ENCODE measurements around the gene SRM. TPM values are rescaled to one million over a fixed set of nuclear protein-coding genes. Genes with fewer than 3 reads are reported as not detected.
"Not testable (repeated sequence)": the region's sequence is repeated elsewhere in the genome, so short reads cannot be mapped to it uniquely, and the experiment has no call there.

Gene SRM
- total RNA-seq, 4 donors from 2014 or later, result 21.7 to 79.8 (median 40.6) TPM

DNA sequence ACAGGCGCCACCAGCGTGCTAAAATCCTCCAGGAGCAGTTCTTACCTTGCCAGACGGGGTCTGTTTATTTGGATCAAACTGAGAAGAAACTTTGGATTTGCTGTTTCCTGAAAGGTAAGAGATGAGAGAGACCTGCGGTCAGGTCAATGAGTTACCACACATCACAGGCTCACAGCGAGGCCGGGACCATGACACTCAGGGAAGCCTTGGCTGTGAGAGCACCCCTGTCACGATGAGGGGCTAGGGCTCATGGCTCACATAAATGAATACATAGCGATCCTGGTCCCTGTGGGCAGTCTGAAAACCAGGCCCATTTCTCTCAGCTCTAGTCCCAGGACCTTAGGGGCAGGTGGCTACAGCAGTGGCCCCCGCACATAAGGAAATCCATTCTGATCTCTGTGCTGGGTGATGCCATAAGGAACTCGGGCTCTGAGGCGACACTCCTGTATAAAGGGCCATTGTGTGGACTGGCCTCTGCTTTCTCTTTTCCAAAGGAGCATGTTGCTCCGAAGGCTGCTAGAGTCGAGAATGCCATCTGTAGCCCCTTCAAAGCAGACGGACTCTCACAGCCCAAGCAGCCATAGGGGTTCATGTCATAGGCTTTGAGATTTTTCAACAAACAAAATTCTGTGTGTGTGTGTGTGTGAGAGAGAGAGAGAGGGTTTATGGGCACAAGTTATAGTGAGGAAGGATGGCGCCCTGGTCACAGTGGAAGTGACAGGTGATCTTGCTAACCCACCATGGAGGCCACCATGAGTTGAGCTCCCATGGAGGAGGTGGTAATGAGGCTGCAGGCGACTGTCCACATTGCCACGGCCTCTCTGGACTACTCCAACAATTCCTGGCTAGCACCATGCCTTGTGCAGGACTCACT, 9.0 kb upstream of the SRM start:
- Histone ChIP-seq H3K36me3 (peaks cover 32 to 100% (median 66%) of the 10 kb centered on the region in 3 donors), H3K27me3 (no peaks in the 10 kb centered on the region), H3K4me1 (peaks cover 0 to 17% (median 0%) of the 10 kb centered on the region in 3 donors), H3K4me3 (no peak overlapping the region), H3K9me3 (no peaks in the 10 kb centered on the region), H3K27ac (no peak overlapping the region)
- no peak for DNase-seq
- intact Hi-C loops (cut with DNase I), result no loop called here
- WGBS, 2 donors, result 79 to 91% methylated on average over 10 to 11 of the region's 17 CpGs
- TF ChIP-seq POLR2A (IDR thresholded peaks at IDR 0.05), result no peak
- TF ChIP-seq, protein P1, sequence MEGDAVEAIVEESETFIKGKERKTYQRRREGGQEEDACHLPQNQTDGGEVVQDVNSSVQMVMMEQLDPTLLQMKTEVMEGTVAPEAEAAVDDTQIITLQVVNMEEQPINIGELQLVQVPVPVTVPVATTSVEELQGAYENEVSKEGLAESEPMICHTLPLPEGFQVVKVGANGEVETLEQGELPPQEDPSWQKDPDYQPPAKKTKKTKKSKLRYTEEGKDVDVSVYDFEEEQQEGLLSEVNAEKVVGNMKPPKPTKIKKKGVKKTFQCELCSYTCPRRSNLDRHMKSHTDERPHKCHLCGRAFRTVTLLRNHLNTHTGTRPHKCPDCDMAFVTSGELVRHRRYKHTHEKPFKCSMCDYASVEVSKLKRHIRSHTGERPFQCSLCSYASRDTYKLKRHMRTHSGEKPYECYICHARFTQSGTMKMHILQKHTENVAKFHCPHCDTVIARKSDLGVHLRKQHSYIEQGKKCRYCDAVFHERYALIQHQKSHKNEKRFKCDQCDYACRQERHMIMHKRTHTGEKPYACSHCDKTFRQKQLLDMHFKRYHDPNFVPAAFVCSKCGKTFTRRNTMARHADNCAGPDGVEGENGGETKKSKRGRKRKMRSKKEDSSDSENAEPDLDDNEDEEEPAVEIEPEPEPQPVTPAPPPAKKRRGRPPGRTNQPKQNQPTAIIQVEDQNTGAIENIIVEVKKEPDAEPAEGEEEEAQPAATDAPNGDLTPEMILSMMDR (IDR thresholded peaks at IDR 0.05), result no peak

DNA sequence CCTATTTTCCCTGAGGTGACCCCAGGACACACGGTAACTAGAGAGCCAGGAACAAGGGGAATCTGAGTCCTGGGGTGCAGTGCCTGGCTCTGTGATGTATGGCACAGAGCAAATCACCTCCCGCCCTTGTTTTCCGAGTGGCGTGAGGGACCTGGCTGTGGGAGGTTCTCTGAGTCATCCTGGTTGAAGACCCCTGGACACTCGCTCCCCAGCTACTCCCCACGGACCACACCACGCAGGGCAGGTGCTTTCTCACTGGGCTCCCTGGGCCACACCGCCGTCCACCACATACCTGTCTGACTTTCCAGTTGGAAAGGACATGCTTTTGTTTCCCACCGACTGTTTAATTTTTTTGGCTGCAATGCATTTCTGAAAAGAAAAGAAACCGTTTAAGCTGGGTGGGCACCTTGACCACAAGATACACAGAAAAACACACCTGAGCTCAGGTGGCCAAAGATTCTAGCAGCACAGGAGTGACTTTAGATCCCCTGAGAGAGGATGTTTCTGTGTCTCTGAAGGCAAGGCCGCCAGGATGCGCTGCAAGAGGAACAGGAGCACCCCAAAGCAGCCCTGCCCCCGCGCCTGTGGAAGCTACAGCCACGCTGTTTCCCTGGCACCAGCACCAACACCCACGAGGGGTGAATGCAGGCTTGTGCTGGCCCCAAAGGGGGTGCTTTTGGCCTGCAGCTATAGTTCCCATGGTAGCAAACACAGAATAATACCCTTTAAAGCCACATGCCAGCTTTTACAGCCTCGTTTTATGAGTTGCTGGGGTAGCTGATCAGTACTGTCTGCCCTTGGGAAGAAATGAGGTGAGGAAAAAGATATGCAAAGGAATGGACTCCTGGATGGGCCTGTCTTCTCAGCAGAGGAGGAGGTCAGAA, 8.1 kb upstream of the SRM start:
- Histone ChIP-seq H3K27ac (no peak overlapping the region), H3K9me3 (no peaks in the 10 kb centered on the region), H3K4me1 (peaks cover 0 to 17% (median 0%) of the 10 kb centered on the region in 3 donors), H3K27me3 (no peaks in the 10 kb centered on the region), H3K4me3 (no peak overlapping the region), H3K36me3 (peaks cover 28 to 100% (median 59%) of the 10 kb centered on the region in 3 donors)
- 74 to 91% methylated on average over 14 to 15 of the region's 18 CpGs for WGBS, 2 donors
- intact Hi-C loops (cut with DNase I), result no loop called here
- TF ChIP-seq, protein P1 (IDR thresholded peaks at IDR 0.05), result no peak
- TF ChIP-seq POLR2A (IDR thresholded peaks at IDR 0.05), result no peak
- no peak for DNase-seq

DNA sequence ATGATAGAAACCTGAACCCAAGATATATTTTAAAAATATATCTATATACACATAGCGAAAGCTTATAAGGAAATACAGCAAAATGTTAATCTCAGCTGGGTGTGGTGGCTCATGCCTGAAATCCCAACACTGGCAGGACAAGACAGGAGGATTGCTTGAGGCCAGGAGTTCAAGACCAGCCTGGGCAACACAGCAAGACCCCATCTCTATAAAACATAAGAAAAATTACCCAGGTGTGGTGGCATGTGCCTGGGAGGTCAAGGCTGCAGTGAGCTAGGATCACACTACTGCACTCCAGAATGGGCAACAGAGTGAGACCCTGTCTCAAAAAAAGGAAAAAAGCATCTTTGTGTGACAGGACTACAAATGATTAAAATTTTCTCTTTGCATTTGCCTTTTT, 6.0 kb upstream of the SRM start:
- no peak overlapping the region for H3K4me3 ChIP-seq
- H3K27me3 ChIP-seq, result no peaks in the 10 kb centered on the region
- no peak for DNase-seq
- H3K9me3 ChIP-seq, result no peaks in the 10 kb centered on the region
- H3K4me1 ChIP-seq, result peaks cover 4 to 12% (median 4%) of the 10 kb centered on the region in 3 donors
- H3K27ac ChIP-seq, result no peak overlapping the region
- H3K36me3 ChIP-seq, result peaks cover 28 to 82% (median 43%) of the 10 kb centered on the region in 3 donors
- 80 to 95% methylated on average over 1 of the region's 1 CpG for WGBS, 2 donors
- no peak for TF ChIP-seq POLR2A (IDR thresholded peaks at IDR 0.05)
- TF ChIP-seq, protein P1 (IDR thresholded peaks at IDR 0.05), result no peak
- intact Hi-C loops (cut with DNase I), result no loop called here

DNA sequence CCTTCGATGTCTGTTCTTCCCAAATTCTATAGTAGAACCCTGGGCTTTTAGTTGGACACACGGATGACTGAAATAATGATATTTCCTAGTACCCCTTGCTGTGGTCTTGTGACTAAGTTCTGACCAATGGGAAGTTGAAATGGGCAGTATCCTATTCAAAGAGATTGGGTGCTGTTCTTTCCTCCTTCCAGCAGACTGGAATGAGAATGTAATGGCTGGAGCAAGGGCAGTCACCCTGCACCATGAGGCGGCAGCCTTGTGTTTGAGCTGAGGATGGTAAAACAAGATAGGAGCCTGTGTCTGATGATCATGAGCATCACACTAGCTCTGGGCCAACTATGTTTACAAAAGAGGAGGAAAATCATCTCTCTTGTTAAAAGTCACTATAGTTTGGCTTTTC, 5.1 kb upstream of the SRM start:
- Histone ChIP-seq H3K27ac (no peak overlapping the region), H3K4me3 (no peak overlapping the region), H3K9me3 (no peaks in the 10 kb centered on the region), H3K4me1 (peaks cover 4 to 17% (median 5%) of the 10 kb centered on the region in 3 donors), H3K27me3 (no peaks in the 10 kb centered on the region), H3K36me3 (peaks cover 28 to 73% (median 38%) of the 10 kb centered on the region in 3 donors)
- intact Hi-C loops (cut with DNase I), result no loop called here
- DNase-seq, result no peak
- no peak for TF ChIP-seq POLR2A (IDR thresholded peaks at IDR 0.05)
- TF ChIP-seq, protein P1 (IDR thresholded peaks at IDR 0.05), result no peak
- WGBS, 2 donors, result 94 to 98% methylated on average over 3 of the region's 3 CpGs

DNA sequence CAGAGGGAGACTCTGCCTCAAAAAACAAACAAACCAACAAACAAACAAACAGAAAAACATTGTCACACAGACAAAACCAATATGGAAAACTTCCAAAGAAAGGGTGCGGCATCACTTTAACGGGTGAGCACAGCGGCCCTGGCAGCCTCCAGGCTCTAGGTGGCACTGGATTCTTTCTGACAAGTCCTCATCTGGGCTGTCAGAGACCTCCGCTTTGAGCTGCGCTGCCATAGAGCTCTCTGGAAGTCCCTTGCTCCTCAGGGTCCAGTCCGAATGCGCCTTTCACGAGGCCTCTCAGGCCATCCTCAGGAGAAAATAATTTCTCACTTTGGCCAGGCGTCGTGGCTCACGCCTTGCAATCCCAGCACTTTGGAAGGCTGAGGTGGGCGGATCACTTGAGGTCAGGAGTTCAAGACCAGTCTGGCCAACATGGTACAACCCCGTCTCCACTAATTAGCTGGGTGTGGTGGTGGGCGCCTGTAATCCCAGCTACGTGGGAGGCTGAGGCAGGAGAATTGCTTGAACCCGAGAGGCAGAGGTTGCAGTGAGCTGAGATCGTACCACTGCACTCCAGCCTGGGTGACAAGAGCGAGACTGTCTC, 4.2 kb upstream of the SRM start:
- WGBS, 2 donors, result 88 to 92% methylated on average over 9 to 10 of the region's 18 CpGs
- H3K27me3 ChIP-seq; H3K27ac ChIP-seq; H3K4me3 ChIP-seq; H3K9me3 ChIP-seq; intact Hi-C loops (cut with DNase I); DNase-seq: not testable (repeated sequence)
- Histone ChIP-seq H3K4me1 (peaks cover 6 to 23% (median 10%) of the 10 kb centered on the region in 3 donors), H3K36me3 (peaks cover 19 to 64% (median 33%) of the 10 kb centered on the region in 3 donors)
